Natural killer cell (primary cell): ENCODE data around the gene ASPA. TPM values are rescaled to one million over a fixed set of nuclear protein-coding genes. Genes with fewer than 3 reads are reported as not detected.

Experiments used
- ATAC-seq, 3 donors: fragments of 150-1000 bp in 2 of 3; fragments of 200-7000 bp in 1 of 3; cut with Tn5 transposase; 1 replicate in 1 of 3; 2 replicates in 2 of 3; pipeline ENCODE4 v1.10.0; 2021; ENCODE audit warnings: mild to moderate bottlenecking in 2 of 3, moderate library complexity in 2 of 3
- DNase-seq, 2 donors: peaks; one replicate each; pipeline versions ENCODE4 v3.0.0 to v3.0.0-alpha.2; 2013 to 2021; ENCODE audit warnings: mixed read lengths in 1 of 2
- H3K27ac ChIP-seq: one replicate; pipeline ENCODE4 v1.5.1; 2013; ENCODE audit warnings: mild to moderate bottlenecking, low read length
- H3K27me3 ChIP-seq: one replicate; pipeline ENCODE4 v1.6.1; 2013; ENCODE audit warnings: low read length; ENCODE audit not compliant: control insufficient read depth, insufficient read depth
- H3K36me3 ChIP-seq: one replicate; pipeline ENCODE4 v1.6.1; 2013; ENCODE audit warnings: low read length; ENCODE audit not compliant: control insufficient read depth, insufficient read depth
- H3K4me1 ChIP-seq: one replicate; pipeline ENCODE4 v1.6.1; 2013; ENCODE audit warnings: low read length; ENCODE audit not compliant: control insufficient read depth, insufficient read depth
- H3K4me3 ChIP-seq: one replicate; pipeline ENCODE4 v1.5.1; 2013; ENCODE audit warnings: low read length
- H3K9me3 ChIP-seq: one replicate; pipeline ENCODE4 v1.6.1; 2013; ENCODE audit warnings: low read length; ENCODE audit not compliant: control insufficient read depth, insufficient read depth
- H3K27ac Mint-ChIP-seq, 2 donors: one replicate each; pipeline ENCODE4 v1.8.0; 2022; ENCODE audit warnings: mild to moderate bottlenecking in 2 of 2, mixed read lengths in 2 of 2, moderate library complexity in 1 of 2
- H3K27me3 Mint-ChIP-seq, 2 donors: one replicate each; pipeline ENCODE4 v1.8.0; 2022; ENCODE audit warnings: low read depth in 2 of 2, mixed read lengths in 2 of 2
- H3K36me3 Mint-ChIP-seq: one replicate; pipeline ENCODE4 v1.8.0; 2022; ENCODE audit warnings: mixed read lengths
- H3K4me1 Mint-ChIP-seq, 2 donors: one replicate each; pipeline ENCODE4 v1.8.0; 2022; ENCODE audit warnings: mixed read lengths in 2 of 2
- H3K4me3 Mint-ChIP-seq: one replicate; pipeline ENCODE4 v1.8.0; 2022; ENCODE audit warnings: mild to moderate bottlenecking, moderate library complexity, mixed read lengths
- H3K9me3 Mint-ChIP-seq, 2 donors: one replicate each; pipeline ENCODE4 v1.8.0; 2022; ENCODE audit warnings: mixed read lengths in 2 of 2
- WGBS: methylation state at CpG from one replicate; pipeline ENCODE4 v1.1.7; 2013; ENCODE audit warnings: missing lambda C conversion rate; ENCODE audit not compliant: insufficient coverage; 5-methylcytosine and 5-hydroxymethylcytosine counted together
- intact Hi-C: fragments of 100-400 bp; cut with micrococcal nuclease; formaldehyde crosslinking; loops from one replicate; pipeline ENCODE4 v1.14.2; 2022
- total RNA-seq, 4 donors: library from RNA; stranded (reverse); fragments of 120-200 nt in 1 of 4; gene quantifications; one replicate each; pipeline versions ENCODE4 v1.2.3 to v1.2.4, GENCODE V29; 2013 to 2022
- TF ChIP-seq, protein P1 (sequence below): fragments of 200-600 bp; IDR thresholded peaks from one replicate; pipeline ENCODE4 v1.8.0; 2022; ENCODE audit warnings: antibody characterized with exemption

ASPA gene
- total RNA-seq, 3 donors from 2014 or later (not counting 1 experiment from before 2014, with no cell fraction given): not detected

DNA sequence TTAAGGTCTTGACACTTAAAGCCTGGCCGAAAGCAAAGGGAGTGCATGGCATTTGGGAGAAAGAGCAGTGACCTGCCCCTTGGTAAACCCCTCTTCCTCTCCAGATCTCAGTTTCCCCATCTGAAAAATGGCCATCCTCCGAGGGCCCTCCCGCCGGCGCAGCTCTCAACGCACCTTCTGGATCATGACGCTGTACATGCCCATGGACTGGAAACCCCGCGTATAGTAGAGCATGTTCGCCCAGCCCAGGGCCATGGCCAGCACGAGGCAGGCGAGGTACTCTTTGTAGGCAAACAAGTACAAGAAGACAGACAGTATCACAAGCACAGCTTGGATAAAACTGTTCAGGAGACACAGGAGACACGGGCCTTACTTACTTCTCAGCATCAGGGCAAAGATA lies 48.2 kb downstream of the ASPA start:
- no peaks in the 10 kb centered on the region for H3K36me3 Mint-ChIP-seq
- 91% methylated on average over 13 of the region's 13 CpGs for WGBS
- H3K4me3 Mint-ChIP-seq: no peak overlapping the region
- TF ChIP-seq, protein P1, sequence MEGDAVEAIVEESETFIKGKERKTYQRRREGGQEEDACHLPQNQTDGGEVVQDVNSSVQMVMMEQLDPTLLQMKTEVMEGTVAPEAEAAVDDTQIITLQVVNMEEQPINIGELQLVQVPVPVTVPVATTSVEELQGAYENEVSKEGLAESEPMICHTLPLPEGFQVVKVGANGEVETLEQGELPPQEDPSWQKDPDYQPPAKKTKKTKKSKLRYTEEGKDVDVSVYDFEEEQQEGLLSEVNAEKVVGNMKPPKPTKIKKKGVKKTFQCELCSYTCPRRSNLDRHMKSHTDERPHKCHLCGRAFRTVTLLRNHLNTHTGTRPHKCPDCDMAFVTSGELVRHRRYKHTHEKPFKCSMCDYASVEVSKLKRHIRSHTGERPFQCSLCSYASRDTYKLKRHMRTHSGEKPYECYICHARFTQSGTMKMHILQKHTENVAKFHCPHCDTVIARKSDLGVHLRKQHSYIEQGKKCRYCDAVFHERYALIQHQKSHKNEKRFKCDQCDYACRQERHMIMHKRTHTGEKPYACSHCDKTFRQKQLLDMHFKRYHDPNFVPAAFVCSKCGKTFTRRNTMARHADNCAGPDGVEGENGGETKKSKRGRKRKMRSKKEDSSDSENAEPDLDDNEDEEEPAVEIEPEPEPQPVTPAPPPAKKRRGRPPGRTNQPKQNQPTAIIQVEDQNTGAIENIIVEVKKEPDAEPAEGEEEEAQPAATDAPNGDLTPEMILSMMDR: no peak
- no peaks in the 10 kb centered on the region for H3K36me3 ChIP-seq
- H3K9me3 Mint-ChIP-seq: no peaks in the 10 kb centered on the region
- no peaks in the 10 kb centered on the region for H3K9me3 ChIP-seq
- no peak for ATAC-seq
- no peak overlapping the region for H3K27ac ChIP-seq
- intact Hi-C loops: no loop called here
- no peaks in the 10 kb centered on the region for H3K4me1 Mint-ChIP-seq
- H3K27ac Mint-ChIP-seq: no peak overlapping the region
- no peaks in the 10 kb centered on the region for H3K27me3 Mint-ChIP-seq
- no peaks in the 10 kb centered on the region for H3K27me3 ChIP-seq
- no peaks in the 10 kb centered on the region for H3K4me1 ChIP-seq
- DNase-seq: no peak
- H3K4me3 ChIP-seq: no peak overlapping the region

DNA sequence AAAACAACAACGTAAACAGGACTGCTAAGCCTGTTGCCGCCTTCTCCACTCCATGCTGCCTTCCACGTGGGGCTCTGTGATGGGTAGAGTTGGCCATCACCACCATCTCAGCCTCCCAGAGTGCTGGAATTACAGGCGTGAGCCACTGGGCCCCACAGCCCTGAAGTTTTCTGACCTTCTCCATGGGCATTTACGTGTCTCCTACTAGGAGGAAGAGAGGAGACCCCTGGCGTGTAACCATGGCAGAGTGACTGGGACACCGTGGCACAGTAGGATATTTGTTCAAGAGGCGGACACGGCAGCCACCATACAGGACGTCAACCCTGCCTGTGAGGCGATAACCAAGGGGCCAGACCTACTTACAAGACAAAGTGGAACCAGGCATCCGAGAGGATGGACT lies 50.7 kb downstream of the ASPA start:
- H3K36me3 Mint-ChIP-seq: no peaks in the 10 kb centered on the region
- H3K27me3 ChIP-seq: no peaks in the 10 kb centered on the region
- H3K9me3 Mint-ChIP-seq: no peaks in the 10 kb centered on the region
- no peak for ATAC-seq
- no peak overlapping the region for H3K4me3 ChIP-seq
- H3K4me1 ChIP-seq: no peaks in the 10 kb centered on the region
- intact Hi-C loops: no loop called here
- no peaks in the 10 kb centered on the region for H3K9me3 ChIP-seq
- no peaks in the 10 kb centered on the region for H3K27me3 Mint-ChIP-seq
- no peak for DNase-seq
- TF ChIP-seq, protein P1: no peak
- H3K36me3 ChIP-seq: no peaks in the 10 kb centered on the region
- WGBS: 94% methylated on average over 12 of the region's 12 CpGs
- no peak overlapping the region for H3K27ac Mint-ChIP-seq
- no peak overlapping the region for H3K4me3 Mint-ChIP-seq
- H3K4me1 Mint-ChIP-seq: no peaks in the 10 kb centered on the region
- H3K27ac ChIP-seq: no peak overlapping the region

DNA sequence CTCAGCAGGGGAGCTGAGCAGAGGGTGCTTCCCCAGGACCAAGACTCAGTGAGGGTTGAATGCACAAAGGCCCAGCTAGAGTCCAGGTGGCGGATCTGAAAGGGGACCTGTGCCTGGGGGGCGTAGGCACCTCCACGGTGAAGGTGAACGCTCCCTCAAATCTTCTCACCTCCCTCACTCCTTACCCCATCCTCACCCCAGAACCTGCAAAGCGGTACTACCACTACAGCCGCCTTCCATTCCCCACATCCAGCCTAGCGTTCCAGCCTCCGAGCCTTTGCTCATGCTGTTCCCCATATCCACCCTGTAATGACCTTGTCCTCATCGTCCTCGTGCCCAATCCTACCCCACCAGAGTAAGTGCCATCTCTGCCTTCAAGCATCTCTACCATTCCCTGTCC lies 51.2 kb downstream of the ASPA start:
- no peak overlapping the region for H3K27ac ChIP-seq
- Mint-ChIP-seq H3K4me1 (no peaks in the 10 kb centered on the region), H3K27ac (no peak overlapping the region), H3K9me3 (no peaks in the 10 kb centered on the region), H3K27me3 (no peaks in the 10 kb centered on the region), H3K36me3 (no peaks in the 10 kb centered on the region), H3K4me3 (no peak overlapping the region)
- no peaks in the 10 kb centered on the region for H3K27me3 ChIP-seq
- no peaks in the 10 kb centered on the region for H3K36me3 ChIP-seq
- no peaks in the 10 kb centered on the region for H3K4me1 ChIP-seq
- H3K4me3 ChIP-seq: no peak overlapping the region
- WGBS: 94% methylated on average over 10 of the region's 10 CpGs
- TF ChIP-seq, protein P1: no peak
- DNase-seq: no peak
- H3K9me3 ChIP-seq: no peaks in the 10 kb centered on the region
- intact Hi-C loops: no loop called here
- ATAC-seq: no peak

DNA sequence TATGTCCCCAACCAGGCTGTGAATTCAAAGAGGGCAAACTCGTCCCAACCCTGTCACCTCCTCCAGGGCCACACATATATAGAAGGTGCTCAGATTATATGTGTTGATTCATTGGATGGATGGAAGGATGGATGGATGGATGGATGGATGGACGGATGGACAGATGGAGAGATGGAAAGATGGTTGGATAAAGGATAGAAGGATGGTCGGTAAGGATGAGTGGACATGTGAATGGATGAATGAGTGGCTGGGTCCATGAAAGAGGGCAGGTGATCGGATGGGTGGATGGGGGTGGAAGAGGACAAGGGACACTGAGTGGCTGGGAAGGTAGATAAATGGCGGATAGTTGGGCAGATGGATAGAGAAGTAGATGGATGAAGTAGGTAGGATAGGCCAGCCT lies 51.7 kb downstream of the ASPA start:
- Histone ChIP-seq H3K9me3 (no peaks in the 10 kb centered on the region), H3K4me3 (no peak overlapping the region), H3K27me3 (no peaks in the 10 kb centered on the region), H3K4me1 (no peaks in the 10 kb centered on the region), H3K36me3 (no peaks in the 10 kb centered on the region), H3K27ac (no peak overlapping the region)
- TF ChIP-seq, protein P1: no peak
- Mint-ChIP-seq H3K27me3 (no peaks in the 10 kb centered on the region), H3K4me3 (no peak overlapping the region), H3K36me3 (no peaks in the 10 kb centered on the region), H3K27ac (no peak overlapping the region), H3K9me3 (no peaks in the 10 kb centered on the region), H3K4me1 (no peaks in the 10 kb centered on the region)
- DNase-seq (no peak), ATAC-seq (no peak)
- 92% methylated on average over 4 of the region's 5 CpGs for WGBS
- intact Hi-C loops: no loop called here
